ENCODE data around the gene TOR3A.
A peak's percentile ranks its signal among the peaks of the same experiment; 100 is the strongest.

The TOR3A gene

DNA sequence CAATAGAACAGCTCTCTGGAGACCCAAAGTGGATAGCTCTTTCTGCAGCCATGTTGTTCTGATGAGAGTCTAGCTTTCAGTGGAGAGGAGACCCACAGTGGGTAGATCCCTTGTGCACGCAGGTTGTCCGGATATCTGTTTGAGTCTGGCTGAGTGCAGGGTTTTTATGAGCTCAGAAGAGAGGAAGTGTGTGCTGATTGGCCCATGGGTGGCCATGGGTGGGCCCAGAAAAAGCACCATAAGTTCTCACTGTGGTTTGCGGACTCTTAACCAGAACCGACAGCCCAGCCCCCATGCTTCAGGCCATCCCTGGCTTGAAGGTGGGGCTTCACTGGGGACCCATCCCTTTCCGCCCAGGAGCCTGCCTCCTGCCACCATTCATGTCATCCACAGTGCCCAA, 39.2 kb upstream of the TOR3A start:
- peaks cover 32% of the 10 kb centered on the region for H3K79me1 ChIP-seq (replicated peaks; ENCODE audit: low read length, poor library complexity, severe bottlenecking)

GRCh38 chr1:179043266-179043665, 38.6 kb upstream of the TOR3A start:
- Histone ChIP-seq H2BK15ac (ENCODE audit: low read depth, poor library complexity, severe bottlenecking) (no peak overlapping the region), H3K27me3 (ENCODE audit: control insufficient read depth in 1 of 2, insufficient read depth in 1 of 2, low read length in 2 of 2) (no peaks in the 10 kb centered on the region), H2BK120ac (ENCODE audit: low read depth, low read length) (no peak overlapping the region), H3K4me3 (ENCODE audit: insufficient read depth in 1 of 2, low read depth in 1 of 2, low read length in 2 of 2) (no peak overlapping the region), H4K91ac (ENCODE audit: low read length) (no peak overlapping the region), H3K4me2 (ENCODE audit: low read length, poor library complexity, severe bottlenecking) (no peak overlapping the region), H2AK5ac (ENCODE audit: low read length, severe bottlenecking) (no peak overlapping the region), H3K36me3 (ENCODE audit: control insufficient read depth in 1 of 2, insufficient read depth in 2 of 2, low read depth in 1 of 2, low read length in 2 of 2) (peaks cover 4 to 8% of the 10 kb centered on the region in 2 experiments), H3K14ac (ENCODE audit: low read length in 2 of 2) (no peak overlapping the region), H3K27ac (ENCODE audit: low read length, poor library complexity, severe bottlenecking) (no peak overlapping the region), H3K4ac (ENCODE audit: low read depth in 1 of 2, low read length in 2 of 2) (no peak overlapping the region), H3K9ac (ENCODE audit: low read length) (no peak overlapping the region), H3K18ac (ENCODE audit: low read depth in 1 of 2, low read length in 2 of 2) (no peak overlapping the region), H2BK5ac (ENCODE audit: low read depth, low read length, poor library complexity, severe bottlenecking) (no peak overlapping the region), H3K23ac (ENCODE audit: low read length in 2 of 2) (no peak overlapping the region), H2BK12ac (ENCODE audit: low read length in 2 of 2) (no peak overlapping the region), H4K8ac (ENCODE audit: low read length) (no peak overlapping the region), H3K9me3 (ENCODE audit: control insufficient read depth, low read length) (no peaks in the 10 kb centered on the region), H3K79me1 (replicated peaks; ENCODE audit: low read length, poor library complexity, severe bottlenecking) (peaks cover 33% of the 10 kb centered on the region), H2AFZ (ENCODE audit: low read depth, low read length) (no peak overlapping the region), H3K4me1 (ENCODE audit: control insufficient read depth, insufficient read depth, low read depth, low read length) (peaks cover 5% of the 10 kb centered on the region)
- WGBS: 98% methylated on average over 4 of the region's 4 CpGs
- no peak for DNase-seq

More for the DNA sequence above, 39.2 kb upstream of the TOR3A start:
- no peak overlapping the region for H2BK120ac ChIP-seq (ENCODE audit: low read depth, low read length)
- no peak overlapping the region for H3K9ac ChIP-seq (ENCODE audit: low read length)
- H2BK15ac ChIP-seq (ENCODE audit: low read depth, poor library complexity, severe bottlenecking): no peak overlapping the region
- H2BK5ac ChIP-seq (ENCODE audit: low read depth, low read length, poor library complexity, severe bottlenecking): no peak overlapping the region
- 96% methylated on average over 5 of the region's 5 CpGs for WGBS
- H3K14ac ChIP-seq (ENCODE audit: low read length in 2 of 2): peak overlapping the region in 1 of 2 experiments; percentile 38
- H3K4ac ChIP-seq (ENCODE audit: low read depth in 1 of 2, low read length in 2 of 2): no peak overlapping the region
- H4K91ac ChIP-seq (ENCODE audit: low read length): no peak overlapping the region
- DNase-seq: no peak
- H3K4me3 ChIP-seq (ENCODE audit: insufficient read depth in 1 of 2, low read depth in 1 of 2, low read length in 2 of 2): no peak overlapping the region
- H3K4me2 ChIP-seq (ENCODE audit: low read length, poor library complexity, severe bottlenecking): no peak overlapping the region
- H3K27ac ChIP-seq (ENCODE audit: low read length, poor library complexity, severe bottlenecking): no peak overlapping the region
- peaks cover 4 to 8% of the 10 kb centered on the region in 2 experiments for H3K36me3 ChIP-seq (ENCODE audit: control insufficient read depth in 1 of 2, insufficient read depth in 2 of 2, low read depth in 1 of 2, low read length in 2 of 2)
- H2AK5ac ChIP-seq (ENCODE audit: low read length, severe bottlenecking): no peak overlapping the region
- no peak overlapping the region for H2AFZ ChIP-seq (ENCODE audit: low read depth, low read length)
- H3K27me3 ChIP-seq (ENCODE audit: control insufficient read depth in 1 of 2, insufficient read depth in 1 of 2, low read length in 2 of 2): no peaks in the 10 kb centered on the region
- no peak overlapping the region for H2BK12ac ChIP-seq (ENCODE audit: low read length in 2 of 2)
- H3K9me3 ChIP-seq (ENCODE audit: control insufficient read depth, low read length): no peaks in the 10 kb centered on the region
- H4K8ac ChIP-seq (ENCODE audit: low read length): no peak overlapping the region
- H3K4me1 ChIP-seq (ENCODE audit: control insufficient read depth, insufficient read depth, low read depth, low read length): peaks cover 8% of the 10 kb centered on the region
- no peak overlapping the region for H3K18ac ChIP-seq (ENCODE audit: low read depth in 1 of 2, low read length in 2 of 2)
- no peak overlapping the region for H3K23ac ChIP-seq (ENCODE audit: low read length in 2 of 2)

DNA sequence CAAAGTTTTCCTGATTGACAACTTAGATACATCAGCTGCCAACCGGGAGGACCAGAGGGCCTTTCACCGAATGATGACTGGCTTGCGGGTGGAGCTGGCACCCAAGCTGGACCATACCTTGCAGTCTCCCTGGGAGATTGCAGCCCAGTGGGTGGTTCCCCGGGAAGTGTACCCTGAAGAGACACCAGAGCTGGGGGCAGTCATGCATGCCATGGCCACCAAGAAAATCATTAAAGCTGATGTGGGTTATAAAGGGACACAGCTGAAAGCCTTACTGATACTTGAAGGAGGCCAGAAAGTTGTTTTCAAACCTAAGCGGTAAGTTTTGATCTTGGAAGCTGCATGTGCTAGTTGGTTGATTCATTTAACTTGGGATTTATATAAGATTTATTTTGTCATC, 38.0 kb upstream of the TOR3A start:
- Histone ChIP-seq H3K36me3 (ENCODE audit: control insufficient read depth in 1 of 2, insufficient read depth in 2 of 2, low read depth in 1 of 2, low read length in 2 of 2) (peaks cover 4 to 14% of the 10 kb centered on the region in 2 experiments), H3K9me3 (ENCODE audit: control insufficient read depth, low read length) (no peaks in the 10 kb centered on the region), H3K4ac (ENCODE audit: low read depth in 1 of 2, low read length in 2 of 2) (no peak overlapping the region), H2AFZ (ENCODE audit: low read depth, low read length) (no peak overlapping the region), H3K79me1 (replicated peaks; ENCODE audit: low read length, poor library complexity, severe bottlenecking) (peaks cover 31% of the 10 kb centered on the region), H3K18ac (ENCODE audit: low read depth in 1 of 2, low read length in 2 of 2) (no peak overlapping the region), H3K4me2 (ENCODE audit: low read length, poor library complexity, severe bottlenecking) (no peak overlapping the region), H3K27me3 (ENCODE audit: control insufficient read depth in 1 of 2, insufficient read depth in 1 of 2, low read length in 2 of 2) (no peaks in the 10 kb centered on the region), H2BK15ac (ENCODE audit: low read depth, poor library complexity, severe bottlenecking) (no peak overlapping the region), H3K4me3 (ENCODE audit: insufficient read depth in 1 of 2, low read depth in 1 of 2, low read length in 2 of 2) (no peak overlapping the region), H3K23ac (ENCODE audit: low read length in 2 of 2) (no peak overlapping the region), H3K27ac (ENCODE audit: low read length, poor library complexity, severe bottlenecking) (no peak overlapping the region), H4K8ac (ENCODE audit: low read length) (peak overlapping the region; percentile 19), H2BK12ac (ENCODE audit: low read length in 2 of 2) (no peak overlapping the region), H2BK5ac (ENCODE audit: low read depth, low read length, poor library complexity, severe bottlenecking) (no peak overlapping the region), H3K14ac (ENCODE audit: low read length in 2 of 2) (no peak overlapping the region), H2AK5ac (ENCODE audit: low read length, severe bottlenecking) (no peak overlapping the region), H3K4me1 (ENCODE audit: control insufficient read depth, insufficient read depth, low read depth, low read length) (peaks cover 5% of the 10 kb centered on the region), H4K91ac (ENCODE audit: low read length) (no peak overlapping the region), H3K9ac (ENCODE audit: low read length) (no peak overlapping the region), H2BK120ac (ENCODE audit: low read depth, low read length) (no peak overlapping the region)
- 99% methylated on average over 5 of the region's 5 CpGs for WGBS
- DNase-seq: no peak

- Histone ChIP-seq H3K18ac (ENCODE audit: low read depth in 1 of 2, low read length in 2 of 2) (no peak overlapping the region), H3K14ac (ENCODE audit: low read length in 2 of 2) (no peak overlapping the region), H4K91ac (ENCODE audit: low read length) (no peak overlapping the region), H2AFZ (ENCODE audit: low read depth, low read length) (no peak overlapping the region), H3K9me3 (ENCODE audit: control insufficient read depth, low read length) (no peaks in the 10 kb centered on the region), H4K8ac (ENCODE audit: low read length) (no peak overlapping the region), H3K23ac (ENCODE audit: low read length in 2 of 2) (no peak overlapping the region), H2BK12ac (ENCODE audit: low read length in 2 of 2) (no peak overlapping the region), H3K27me3 (ENCODE audit: control insufficient read depth in 1 of 2, insufficient read depth in 1 of 2, low read length in 2 of 2) (no peaks in the 10 kb centered on the region), H2BK5ac (ENCODE audit: low read depth, low read length, poor library complexity, severe bottlenecking) (no peak overlapping the region), H2AK5ac (ENCODE audit: low read length, severe bottlenecking) (no peak overlapping the region), H3K79me1 (replicated peaks; ENCODE audit: low read length, poor library complexity, severe bottlenecking) (peaks cover 28% of the 10 kb centered on the region), H3K9ac (ENCODE audit: low read length) (no peak overlapping the region), H3K27ac (ENCODE audit: low read length, poor library complexity, severe bottlenecking) (no peak overlapping the region), H3K4me2 (ENCODE audit: low read length, poor library complexity, severe bottlenecking) (no peak overlapping the region), H2BK15ac (ENCODE audit: low read depth, poor library complexity, severe bottlenecking) (no peak overlapping the region), H3K4me1 (ENCODE audit: control insufficient read depth, insufficient read depth, low read depth, low read length) (peaks cover 5% of the 10 kb centered on the region), H3K4me3 (ENCODE audit: insufficient read depth in 1 of 2, low read depth in 1 of 2, low read length in 2 of 2) (no peak overlapping the region), H2BK120ac (ENCODE audit: low read depth, low read length) (no peak overlapping the region), H3K4ac (ENCODE audit: low read depth in 1 of 2, low read length in 2 of 2) (peak overlapping the region in 1 of 2 experiments; percentile 13), H3K36me3 (ENCODE audit: control insufficient read depth in 1 of 2, insufficient read depth in 2 of 2, low read depth in 1 of 2, low read length in 2 of 2) (peaks cover 6 to 31% of the 10 kb centered on the region in 2 experiments)
- WGBS: 84% methylated on average over 13 of the region's 14 CpGs
- peak; percentile 42 for DNase-seq
Observed at GRCh38 chr1:179046808-179047635, 34.8 kb upstream of the TOR3A start.

All from mesenchymal stem cell (in vitro differentiated cells and primary cell).